HPDE6-E6E7 (cell line): Measurements from ENCODE around the gene NLN.
"Not testable (repeated sequence)": the region's sequence is repeated elsewhere in the genome, so short reads cannot be mapped to it uniquely, and the experiment has no call there.

Experiments
- DNase-seq: peaks from one replicate; pipeline ENCODE4 v3.0.0; 2011; ENCODE audit warnings: missing footprints; ENCODE audit errors: extremely low spot score

The NLN gene

DNA sequence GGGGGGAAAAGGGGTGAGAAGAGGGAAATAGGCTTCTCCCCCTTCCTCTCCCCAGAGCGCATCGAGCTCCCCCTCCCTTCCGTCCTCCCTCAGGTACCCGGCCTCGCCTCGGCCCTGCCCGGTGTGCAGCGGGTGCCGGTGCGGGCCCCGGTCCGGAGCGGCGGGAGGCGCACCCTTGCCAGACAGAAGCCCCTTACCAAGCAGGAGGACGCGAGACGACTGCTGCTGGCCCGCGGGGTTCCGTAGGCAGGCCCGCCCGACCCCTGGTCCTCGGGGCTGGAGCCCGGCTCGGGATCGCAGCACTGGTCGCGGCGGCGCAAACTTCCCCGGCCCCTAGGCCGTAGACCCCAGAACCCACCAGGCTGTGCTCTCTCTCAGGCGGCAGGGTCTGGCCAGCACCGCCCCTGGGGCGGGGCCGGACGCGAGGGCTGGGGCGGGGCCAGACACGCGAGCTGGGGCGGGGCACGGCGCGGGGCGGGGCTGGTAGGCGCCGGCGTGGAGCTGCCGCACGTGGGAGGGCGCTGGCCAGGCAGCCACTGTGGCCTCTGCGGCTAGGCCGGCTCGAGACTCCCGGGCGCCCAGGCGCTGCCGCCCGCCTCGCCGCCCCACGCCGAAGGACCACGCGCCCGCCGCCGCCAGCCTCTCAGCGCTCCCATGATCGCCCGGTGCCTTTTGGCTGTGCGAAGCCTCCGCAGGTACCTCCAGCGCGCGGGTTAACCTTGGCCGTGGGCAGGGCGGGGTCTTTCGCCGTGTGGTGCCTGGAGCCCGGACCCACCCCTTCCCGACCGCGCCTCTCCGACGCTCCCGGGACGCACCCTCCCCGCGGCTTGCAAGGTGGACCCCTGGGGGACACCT is at the start of gene NLN, which contains the start of gene SGTB:
Gene NLN, plus strand, starts transcription at position 486 of the 855 bp plus-strand sequence. Its CDS starts 169 bp downstream, at position 655.
Gene SGTB, minus strand, starts transcription at position 390 of the 855 bp plus-strand sequence. CDS start 1,302 bp downstream, outside the sequence.
- DNase-seq = peak; percentile 71

DNA sequence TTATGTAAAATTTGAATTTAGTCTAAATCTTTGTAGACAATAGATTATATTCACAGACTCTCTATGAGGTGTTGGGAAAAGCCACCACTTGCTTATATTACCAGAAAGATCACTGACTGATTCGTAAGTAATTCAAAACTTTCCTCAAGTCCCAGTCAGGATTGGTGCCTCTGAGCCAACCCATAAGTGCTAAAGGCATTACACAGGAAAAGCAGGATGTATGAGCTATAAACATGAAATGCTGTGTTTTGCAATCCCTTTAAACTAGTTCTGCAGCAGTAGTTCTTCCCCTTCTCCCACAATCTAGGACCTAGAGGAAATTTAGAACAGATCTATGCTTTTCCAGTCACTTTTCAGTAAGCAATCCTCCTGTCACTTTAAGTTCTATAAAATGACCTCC is 49.2 kb upstream of the NLN start:
- DNase-seq = peak; percentile 19

DNA sequence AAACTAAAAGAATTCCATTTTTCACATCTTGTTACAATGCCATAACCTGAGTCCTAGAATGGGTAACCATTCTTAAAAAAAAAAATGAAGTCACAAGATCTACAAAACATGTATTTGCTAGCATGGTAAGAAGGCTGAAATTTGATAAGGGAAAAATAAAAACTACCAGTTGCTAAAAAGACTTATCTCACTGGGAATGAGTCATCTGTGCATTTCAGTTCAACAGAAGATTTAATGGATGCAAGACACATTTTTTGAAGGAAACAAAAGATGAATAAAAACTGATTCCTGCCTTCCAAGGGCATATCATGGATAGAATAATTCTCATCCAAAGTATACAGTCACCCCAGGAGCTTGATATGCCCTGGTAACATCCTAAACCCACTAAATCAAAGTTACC is 47.3 kb upstream of the NLN start:
- no peak for DNase-seq

DNA sequence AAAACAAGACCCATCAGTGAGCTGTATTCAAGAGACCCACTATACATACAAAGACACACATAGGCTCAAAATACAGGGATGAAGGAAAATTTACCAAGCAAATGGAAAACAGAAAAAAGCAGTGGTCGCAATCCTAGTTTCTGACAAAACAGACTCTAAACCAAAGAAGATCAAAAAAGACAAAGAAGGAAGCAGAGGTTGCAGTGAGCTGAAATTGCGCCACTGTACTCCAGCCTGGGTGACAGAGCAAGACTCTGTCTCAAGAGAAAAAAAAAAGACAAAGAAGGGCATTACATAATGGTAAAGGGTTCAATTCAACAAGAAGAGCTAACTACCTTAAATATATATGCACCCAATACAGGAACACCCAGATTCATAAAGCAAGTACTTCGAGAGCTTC is 45.9 kb upstream of the NLN start:
- not testable (repeated sequence) for DNase-seq

DNA sequence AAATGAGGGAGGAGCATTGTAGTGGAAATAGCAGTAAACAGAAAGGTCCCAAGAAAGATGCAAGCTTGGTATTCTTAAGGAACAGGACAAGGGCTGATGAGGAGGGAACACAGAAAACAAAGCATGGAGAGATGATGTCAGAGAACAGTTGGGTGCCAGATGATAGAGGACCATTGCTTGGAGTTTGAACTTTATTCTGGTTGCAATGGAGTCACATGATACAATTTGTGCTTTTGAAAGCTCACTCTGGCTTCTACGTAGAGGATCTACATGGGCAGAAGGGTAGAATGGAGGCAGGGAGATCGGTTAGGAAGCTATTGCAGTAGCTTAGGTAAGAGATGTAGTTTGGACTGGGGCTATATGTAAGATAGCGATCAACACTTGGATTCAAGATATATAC is 39.9 kb upstream of the NLN start:
- DNase-seq = no peak

DNA sequence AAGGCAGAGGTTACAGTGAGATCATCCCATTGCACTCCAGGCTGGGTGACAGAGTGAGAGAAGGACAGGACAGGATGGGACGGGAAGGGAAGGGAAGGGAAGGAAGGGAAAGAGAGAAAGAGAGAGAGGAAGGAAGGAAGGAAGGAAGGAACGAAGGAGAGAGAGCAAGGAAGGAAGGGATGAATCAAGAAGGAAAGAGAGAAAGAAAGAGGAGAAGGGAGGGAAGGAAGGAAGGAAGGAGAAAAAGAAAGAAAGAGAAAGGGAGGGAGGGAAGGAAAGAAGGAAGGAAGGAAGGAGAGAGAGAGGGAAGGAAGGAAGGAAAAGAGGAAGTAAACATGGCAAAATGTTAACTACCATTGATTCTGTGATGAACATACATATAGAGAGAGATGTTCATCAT is 28.9 kb upstream of the NLN start:
- no peak for DNase-seq

DNA sequence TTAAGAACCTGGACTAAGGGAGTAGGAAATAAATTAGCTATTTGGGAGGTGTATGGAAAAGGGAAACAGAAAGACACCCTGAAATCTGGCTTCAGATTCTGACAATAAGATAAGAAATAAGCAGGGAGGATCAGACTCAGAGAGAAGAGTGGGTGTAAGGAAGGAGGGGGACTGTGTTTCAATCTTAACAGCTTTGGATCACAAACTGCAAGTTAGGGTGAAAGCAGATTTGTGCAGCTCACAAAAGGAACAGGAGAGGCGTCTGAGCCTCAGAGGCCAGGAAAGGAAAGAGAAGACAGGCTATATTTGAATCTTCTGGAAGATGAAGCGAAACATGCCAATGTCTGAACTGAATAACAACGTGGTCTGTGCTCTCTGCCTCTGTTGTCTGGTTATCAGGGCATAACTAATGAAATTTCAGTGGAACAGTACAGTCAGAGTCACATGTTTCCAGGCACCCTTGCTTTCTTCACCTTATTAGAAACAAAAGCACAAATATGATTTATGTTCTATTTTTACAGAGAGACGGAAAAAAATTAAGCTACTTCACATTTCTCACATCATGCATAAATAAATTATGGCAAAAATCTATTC is 26.7 kb upstream of the NLN start:
- no peak for DNase-seq

DNA sequence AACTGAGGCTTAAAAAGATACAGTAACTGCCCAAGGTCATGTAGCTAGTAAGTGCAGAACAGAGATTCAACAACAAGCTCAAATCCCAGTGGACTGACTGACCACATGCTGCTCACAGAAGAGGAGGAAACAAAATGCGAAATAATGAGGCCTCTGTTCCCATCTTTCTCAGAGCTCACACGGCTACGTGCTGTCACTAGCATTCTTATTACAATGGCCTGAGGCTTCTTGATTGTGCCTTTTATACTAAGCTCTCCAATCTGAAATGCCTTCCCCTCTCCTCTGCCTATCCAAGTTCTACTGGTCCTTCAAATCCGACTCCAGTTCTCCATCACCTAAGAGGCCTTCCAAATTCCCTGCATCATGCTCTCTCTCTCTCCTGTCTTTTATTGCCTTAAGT is 26.1 kb upstream of the NLN start:
- no peak for DNase-seq

DNA sequence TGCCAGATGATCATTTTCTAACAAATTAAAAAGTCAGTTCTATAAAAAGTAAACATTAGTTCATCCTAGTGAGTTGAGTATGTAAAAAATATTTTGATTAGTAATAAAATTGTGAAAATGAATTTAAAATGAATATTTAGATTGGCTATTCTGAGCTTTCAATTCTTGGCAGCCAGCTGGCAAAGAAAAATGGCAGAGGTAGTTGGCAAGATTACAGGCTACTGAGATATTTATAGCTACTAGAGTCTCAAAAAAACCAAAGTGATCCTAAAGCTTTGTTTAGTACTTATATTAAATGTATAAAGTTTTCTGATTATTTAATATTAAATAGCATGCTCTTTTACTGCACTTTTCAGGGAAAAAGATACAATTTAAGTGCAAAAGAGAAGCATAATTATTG is 25.1 kb upstream of the NLN start:
- DNase-seq = no peak

DNA sequence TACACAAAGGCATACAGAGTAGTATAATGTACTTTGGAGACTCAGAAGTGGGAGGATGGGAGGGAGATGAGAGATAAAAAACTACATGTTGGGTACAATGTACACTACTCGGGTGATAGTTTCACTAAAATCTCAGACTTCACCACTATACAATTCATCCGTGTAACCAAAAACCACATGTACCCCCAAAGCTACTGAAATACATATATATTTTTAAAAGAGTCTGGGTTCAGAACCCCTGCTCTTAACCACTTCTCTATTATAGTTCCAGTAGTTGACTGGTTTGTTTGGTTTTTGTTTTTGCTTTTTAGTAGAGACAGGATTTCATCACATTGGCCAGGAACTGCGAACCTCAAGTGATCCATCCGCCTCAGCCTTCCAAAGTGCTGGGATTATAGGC is 22.7 kb upstream of the NLN start:
- DNase-seq = no peak

DNA sequence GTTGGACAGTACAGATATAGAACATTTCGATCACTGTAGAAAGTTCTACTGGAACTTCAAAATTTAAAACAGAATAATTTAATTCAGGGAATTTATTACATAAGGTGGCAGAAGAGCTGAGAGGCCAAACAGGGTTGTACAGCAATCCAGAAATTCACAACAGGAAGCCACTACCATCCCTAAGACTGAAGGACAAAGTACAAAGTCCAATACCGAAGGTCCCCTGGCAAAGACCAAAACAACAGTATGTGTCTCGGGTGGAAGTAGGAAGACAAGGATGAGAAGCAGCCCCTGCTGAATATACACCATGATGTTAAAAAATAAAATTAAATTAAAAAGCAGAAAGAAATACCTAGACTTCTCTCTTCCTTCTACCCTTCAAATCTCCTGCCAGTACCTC is 20.0 kb upstream of the NLN start:
- no peak for DNase-seq

DNA sequence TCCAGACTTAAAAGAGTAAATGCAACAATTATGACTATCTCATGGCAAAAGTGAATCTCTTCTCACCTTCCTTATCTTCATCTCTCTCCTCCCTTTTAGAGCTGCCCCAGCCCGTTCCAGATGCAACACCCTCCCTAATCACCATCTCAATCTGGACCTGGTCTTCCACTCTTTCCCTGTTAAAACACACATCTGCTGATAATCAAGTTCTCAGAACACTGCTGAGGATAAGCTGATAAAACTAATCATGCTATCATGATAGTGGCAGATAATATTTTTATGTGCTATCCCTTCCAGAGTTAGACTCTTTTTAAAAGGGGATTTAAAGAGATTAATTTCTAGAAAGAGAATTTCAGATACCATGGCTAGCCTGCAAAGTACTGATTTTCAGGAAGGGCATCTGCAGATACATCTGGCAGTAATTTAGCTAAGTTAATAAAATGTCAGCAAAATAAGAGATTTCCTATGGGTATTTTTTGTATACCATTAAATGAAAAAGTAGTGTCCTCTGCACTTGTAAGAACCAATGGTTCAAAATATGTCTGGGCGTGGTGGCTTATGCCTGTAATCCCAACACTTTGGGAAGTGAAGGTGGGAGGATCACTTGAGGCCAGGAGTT is 17.3 kb upstream of the NLN start:
- DNase-seq = no peak

DNA sequence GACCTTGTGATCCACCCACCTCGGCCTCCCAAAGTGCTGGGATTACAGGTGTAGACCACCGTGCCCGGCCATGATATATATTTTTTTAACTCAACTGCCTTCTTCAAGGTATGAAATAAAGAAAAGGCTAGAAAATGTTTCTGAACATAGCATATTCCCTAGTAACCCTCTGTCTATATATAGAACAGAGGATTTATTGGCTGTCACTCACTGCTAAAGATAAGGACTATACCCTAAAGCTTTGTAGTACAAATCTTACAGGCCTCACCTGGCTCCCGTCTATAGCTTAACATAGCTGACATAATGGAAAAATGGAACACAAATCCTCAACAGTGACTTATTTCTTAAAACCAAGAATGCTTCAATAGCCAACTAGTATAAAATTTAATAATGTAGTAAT is 14.3 kb upstream of the NLN start:
- no peak for DNase-seq

DNA sequence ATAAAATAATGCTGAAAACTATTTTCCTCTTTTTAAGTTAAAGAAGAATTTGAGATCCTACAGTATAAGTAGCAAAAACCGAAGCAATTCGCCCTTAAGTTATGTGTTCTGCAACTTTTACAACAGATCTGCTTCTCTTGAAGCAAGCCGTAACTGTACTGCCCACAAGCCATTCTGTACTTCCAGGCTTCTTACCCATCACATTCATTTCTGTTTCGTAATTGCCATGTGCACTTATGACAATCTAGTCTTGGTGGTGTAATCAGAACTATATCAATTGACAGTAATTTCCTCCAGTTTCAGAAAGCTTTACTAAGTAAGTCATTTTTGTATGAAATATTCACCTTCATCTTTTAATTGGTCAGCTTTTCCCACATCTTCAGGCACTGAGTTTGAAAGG is 13.9 kb upstream of the NLN start:
- no peak for DNase-seq

DNA sequence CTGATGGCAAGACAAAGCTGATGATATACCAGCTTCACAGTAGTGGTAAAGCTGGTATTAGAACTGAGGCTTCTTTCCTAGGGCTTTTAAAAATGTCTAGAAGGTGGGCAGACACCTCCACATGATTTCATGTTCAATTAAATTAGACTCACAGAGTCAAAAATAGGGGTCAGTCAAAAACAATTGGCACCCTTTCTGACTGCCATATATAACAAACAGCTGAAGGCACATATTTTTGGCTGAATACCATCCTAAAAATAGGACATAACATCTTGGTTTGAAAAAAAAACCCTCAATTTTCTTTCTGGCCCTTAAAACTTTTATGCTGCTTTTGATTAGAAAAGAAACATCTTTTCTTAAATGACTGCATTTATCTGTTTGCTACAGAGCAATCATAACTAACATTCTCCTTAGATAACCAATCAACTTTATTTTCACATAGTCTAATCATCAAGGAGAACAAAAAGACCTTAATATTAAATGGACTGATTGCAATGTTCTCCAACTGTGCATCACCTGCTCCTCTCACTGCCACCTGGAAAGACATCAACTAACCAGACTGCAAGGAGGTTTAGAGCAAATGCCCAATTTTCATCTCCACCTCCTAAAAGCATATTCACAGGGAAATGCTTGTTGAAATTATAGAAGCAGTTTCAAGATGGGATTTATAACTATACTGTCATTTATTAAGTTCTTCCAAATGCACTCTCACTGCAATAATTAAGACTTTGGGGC is 3.3 kb upstream of the NLN start:
- DNase-seq = no peak

DNA sequence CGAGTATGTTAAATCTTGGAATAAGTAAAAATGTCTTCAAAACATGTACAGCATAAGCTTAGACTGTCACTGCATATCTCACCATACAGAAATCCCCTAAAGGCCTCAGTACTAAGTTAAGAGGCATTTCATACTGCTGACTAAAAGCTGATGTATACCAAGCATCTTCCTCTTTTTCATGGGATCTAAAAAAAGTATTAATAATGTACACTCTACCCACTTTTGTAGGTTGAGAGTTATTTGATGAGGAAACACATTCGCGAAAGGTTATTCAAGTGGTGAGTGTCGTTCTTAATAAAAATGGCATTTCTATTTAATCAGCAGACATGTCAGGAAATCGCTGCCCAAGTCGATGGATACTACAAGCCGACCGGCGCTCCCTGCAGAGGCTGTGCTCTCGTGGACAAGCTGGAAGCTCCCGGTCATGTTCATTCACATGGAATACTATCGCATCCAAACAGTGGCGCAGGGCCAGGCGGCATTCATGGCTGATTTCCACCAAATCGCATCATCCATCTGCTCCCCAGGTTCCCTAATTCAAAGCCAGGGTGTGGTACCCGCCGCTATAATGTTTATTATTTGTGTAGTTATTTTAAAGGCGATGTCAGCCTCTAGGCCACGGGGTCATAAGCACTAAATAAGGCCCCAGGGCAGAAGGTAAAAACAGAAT is 820 bp upstream of the NLN start:
- DNase-seq = peak; percentile 6

DNA sequence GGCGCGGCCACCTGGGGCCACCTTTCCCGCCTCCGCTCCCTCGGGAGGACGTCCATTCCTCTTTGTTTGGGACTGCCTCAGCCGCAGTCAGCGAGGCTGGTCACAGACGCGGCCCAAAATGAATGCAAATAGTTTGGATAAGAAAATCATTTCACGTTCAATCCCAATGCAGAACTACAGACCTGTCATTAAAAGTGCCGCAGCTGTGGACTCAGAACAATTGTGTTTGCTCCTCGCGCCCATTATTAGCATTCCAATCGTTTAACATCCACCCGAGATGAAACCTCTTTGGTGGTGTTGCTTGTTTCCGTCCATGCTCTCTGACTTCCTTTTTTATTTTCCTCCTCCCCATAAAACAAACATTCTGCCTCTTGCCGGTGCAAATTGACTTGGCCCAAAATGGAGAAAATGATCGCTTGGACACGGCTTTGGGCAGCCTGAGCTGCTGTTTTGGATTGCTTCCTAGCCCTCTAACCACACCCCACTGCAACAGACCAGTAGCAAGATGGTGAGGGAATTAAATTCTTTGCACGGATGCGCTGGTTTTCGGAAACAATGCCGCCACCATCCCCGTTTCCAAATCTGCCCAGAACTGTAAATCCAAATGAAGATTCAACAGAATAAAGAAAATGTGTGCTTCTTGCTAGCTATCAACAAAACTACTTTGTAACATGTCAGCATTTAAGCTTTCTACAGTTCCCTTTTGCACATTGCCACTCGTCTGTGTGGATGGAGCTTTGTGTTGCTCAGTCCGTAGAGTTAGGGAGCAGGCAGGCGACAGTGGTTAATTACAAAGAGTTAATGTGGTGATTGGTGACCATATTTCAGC is 784 bp downstream of the NLN start:
- peak; percentile 20 for DNase-seq

DNA sequence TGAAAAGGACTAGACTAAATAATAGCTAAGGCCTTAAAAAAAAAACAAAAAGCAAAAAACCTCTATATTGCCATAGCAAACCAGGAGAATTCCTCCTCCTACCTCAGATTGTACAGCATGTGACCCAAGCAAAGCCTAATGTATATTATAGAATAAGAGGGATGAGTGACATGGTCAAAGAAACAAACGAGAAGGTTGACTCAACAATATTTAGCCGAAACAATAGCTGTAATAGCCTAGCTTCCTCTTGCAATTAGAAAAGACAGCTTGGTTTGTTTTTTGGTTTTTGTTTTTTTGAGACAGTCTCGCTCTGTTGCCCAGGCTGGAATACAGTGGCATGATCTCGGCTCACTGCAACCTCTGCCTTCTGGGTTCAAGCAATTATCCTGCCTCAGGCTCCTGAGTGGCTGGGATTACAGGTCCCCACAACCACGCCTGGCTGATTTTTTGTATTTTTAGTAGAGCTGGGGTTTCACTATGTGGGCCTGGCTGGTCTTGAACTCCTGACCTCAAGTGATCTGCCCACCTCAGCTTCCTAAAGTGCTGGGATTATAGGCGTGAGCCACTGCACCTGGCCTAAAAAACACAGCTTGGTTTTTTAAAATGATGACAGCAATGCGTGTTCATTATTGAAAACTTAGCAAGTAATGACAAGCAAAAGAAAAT is 5.6 kb downstream of the NLN start:
- DNase-seq = no peak

DNA sequence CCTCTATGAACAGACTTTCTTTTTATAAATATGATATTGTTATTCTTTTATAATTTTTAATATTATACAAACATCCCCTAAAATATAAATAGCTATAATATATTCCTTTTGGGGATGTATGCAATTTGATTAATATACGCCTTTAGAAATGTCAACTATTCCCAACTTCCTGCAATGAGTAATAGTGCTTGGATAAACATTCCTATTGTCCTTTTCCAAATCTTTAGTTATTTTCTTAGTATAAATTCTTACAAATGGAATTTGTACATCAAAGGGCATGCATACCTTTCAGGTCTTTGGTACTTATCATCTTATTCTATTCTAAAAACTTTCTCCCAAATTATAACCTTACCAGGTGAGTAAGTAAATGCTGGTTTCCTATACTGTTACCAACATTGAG is 6.2 kb downstream of the NLN start:
- DNase-seq = no peak

DNA sequence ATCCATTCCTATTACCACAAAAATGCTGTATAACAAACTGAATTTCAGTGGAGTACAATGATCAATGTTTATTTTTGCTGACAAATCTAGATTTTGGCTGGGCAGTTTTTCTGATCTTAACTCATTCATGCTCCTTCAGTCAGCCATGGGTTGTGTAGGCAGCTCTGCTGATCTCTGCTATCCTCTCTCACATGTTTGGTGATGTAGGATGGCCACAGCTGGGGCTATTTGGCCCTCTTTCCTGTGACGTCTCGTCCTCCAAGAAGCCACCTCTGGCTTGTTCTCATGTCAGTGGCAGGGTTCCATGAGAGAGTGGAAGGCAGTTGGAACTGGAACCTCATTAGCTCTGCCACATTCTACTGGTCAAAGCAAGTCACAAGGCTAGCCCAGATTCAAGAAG is 8.9 kb downstream of the NLN start:
- no peak for DNase-seq
